ENCODE measurements around the gene EHBP1.

EHBP1 gene

DNA sequence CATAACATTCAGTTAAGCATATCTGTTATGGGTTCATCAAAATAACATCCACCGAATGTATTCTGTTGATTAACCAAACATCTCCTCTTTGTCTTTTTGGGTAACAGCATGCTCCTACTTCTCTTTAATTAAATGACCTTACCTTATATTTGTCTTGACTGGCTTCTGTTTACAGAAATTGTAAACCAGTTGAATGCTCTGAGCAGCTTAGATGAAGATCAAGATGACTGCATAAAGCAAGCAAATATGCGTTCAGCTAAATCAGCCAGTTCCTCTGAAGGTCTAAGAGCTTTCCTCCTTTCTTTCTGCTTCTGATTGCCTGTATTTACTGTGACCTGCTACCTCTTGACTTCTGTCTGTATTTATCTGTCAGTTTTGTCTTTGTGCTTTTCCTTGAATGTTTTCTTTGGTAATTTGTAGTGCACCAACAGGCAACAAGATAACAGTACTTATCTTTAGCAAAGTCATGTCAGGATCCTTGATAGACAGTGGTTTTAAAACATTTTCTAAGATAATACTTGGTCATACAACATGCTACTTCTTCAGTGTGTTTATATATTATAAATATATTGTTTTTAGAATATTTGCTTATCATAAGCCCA, 152.8 kb downstream of the EHBP1 start:
- Histone ChIP-seq H3K27me3 (replicated peaks; ENCODE audit: control insufficient read depth, insufficient read depth, low read length, poor library complexity, severe bottlenecking) (no peaks in the 10 kb centered on the region), H3K9me3 (ENCODE audit: control insufficient read depth, low read length) (no peaks in the 10 kb centered on the region), H3K36me3 (ENCODE audit: control insufficient read depth, insufficient read depth, low read length) (no peaks in the 10 kb centered on the region), H3K4me3 (ENCODE audit: insufficient read depth, low read depth, low read length, poor library complexity, severe bottlenecking) (no peak overlapping the region), H3K4me1 (ENCODE audit: control insufficient read depth, insufficient read depth, low read length, poor library complexity, severe bottlenecking) (no peaks in the 10 kb centered on the region), H3K27ac (ENCODE audit: insufficient read depth, low read length, poor library complexity, severe bottlenecking) (no peak overlapping the region)
- DNase-seq, result no peak

DNA sequence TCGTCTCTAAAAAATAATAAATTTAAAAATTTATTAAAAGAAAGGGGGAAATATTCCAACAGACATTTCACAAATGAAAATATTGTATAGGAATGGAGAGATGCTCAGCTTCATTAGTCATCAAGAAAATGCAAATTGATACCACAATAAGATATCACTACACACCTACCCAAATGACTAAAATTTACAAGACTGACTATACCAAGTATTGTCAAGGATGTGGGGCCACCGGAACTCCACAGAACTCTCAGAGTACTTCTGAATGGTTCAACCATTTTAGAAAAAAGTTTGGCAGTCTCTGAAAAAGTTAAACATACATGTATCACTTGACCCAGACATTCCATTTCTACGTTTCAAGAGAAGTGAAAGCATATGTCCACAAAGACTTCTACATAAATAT, 163.4 kb downstream of the EHBP1 start:
- H3K4me1 ChIP-seq (ENCODE audit: control insufficient read depth, insufficient read depth, low read length, poor library complexity, severe bottlenecking), result no peaks in the 10 kb centered on the region
- peaks cover 17% of the 10 kb centered on the region for H3K36me3 ChIP-seq (ENCODE audit: control insufficient read depth, insufficient read depth, low read length)
- no peak overlapping the region for H3K4me3 ChIP-seq (ENCODE audit: insufficient read depth, low read depth, low read length, poor library complexity, severe bottlenecking)
- DNase-seq, result no peak
- no peaks in the 10 kb centered on the region for H3K27me3 ChIP-seq (replicated peaks; ENCODE audit: control insufficient read depth, insufficient read depth, low read length, poor library complexity, severe bottlenecking)
- H3K9me3 ChIP-seq (ENCODE audit: control insufficient read depth, low read length), result no peaks in the 10 kb centered on the region
- H3K27ac ChIP-seq (ENCODE audit: insufficient read depth, low read length, poor library complexity, severe bottlenecking), result no peak overlapping the region

DNA sequence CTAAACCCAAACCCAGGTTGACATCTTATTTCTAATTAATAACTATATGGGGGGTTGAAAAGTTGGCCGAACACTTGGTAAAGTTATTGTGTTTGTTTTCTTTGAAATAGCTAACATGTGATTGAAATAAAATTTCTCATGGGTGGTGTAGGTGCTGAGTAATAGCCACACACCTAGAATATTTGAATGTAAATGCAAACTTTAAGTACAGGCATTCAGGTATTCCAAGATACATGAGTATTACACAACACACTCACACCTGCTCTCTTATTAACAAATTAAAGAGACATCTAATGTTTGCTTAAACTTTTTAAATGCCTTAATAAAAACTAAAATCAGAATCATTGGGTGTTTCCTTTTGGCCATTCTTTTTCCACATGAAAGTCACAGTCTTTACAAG, 165.5 kb downstream of the EHBP1 start:
- Histone ChIP-seq H3K27me3 (replicated peaks; ENCODE audit: control insufficient read depth, insufficient read depth, low read length, poor library complexity, severe bottlenecking) (no peaks in the 10 kb centered on the region), H3K36me3 (ENCODE audit: control insufficient read depth, insufficient read depth, low read length) (peaks cover 3% of the 10 kb centered on the region), H3K4me1 (ENCODE audit: control insufficient read depth, insufficient read depth, low read length, poor library complexity, severe bottlenecking) (no peaks in the 10 kb centered on the region), H3K9me3 (ENCODE audit: control insufficient read depth, low read length) (no peaks in the 10 kb centered on the region), H3K4me3 (ENCODE audit: insufficient read depth, low read depth, low read length, poor library complexity, severe bottlenecking) (no peak overlapping the region), H3K27ac (ENCODE audit: insufficient read depth, low read length, poor library complexity, severe bottlenecking) (no peak overlapping the region)
- no peak for DNase-seq

DNA sequence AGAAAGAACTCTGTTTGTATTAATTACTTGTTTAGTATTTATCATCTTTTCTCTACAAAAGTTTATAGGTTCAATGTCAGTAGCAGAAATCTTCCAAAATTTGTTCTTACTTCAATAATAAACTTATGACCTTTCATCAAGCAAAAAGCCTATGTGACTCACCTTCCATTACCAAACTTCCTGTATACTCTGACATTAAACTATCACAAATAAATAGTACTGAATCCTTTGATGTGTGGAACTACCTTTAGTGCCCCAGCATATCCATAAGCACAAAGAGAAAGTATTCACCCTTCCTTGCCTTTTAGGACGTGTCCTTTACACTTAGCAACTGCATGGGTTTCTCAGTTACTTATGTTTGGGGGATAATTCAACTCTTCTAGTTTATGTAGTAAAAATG, 166.0 kb downstream of the EHBP1 start:
- no peak overlapping the region for H3K27ac ChIP-seq (ENCODE audit: insufficient read depth, low read length, poor library complexity, severe bottlenecking)
- DNase-seq, result no peak
- H3K27me3 ChIP-seq (replicated peaks; ENCODE audit: control insufficient read depth, insufficient read depth, low read length, poor library complexity, severe bottlenecking), result no peaks in the 10 kb centered on the region
- no peaks in the 10 kb centered on the region for H3K9me3 ChIP-seq (ENCODE audit: control insufficient read depth, low read length)
- H3K4me3 ChIP-seq (ENCODE audit: insufficient read depth, low read depth, low read length, poor library complexity, severe bottlenecking), result no peak overlapping the region
- no peaks in the 10 kb centered on the region for H3K4me1 ChIP-seq (ENCODE audit: control insufficient read depth, insufficient read depth, low read length, poor library complexity, severe bottlenecking)
- no peaks in the 10 kb centered on the region for H3K36me3 ChIP-seq (ENCODE audit: control insufficient read depth, insufficient read depth, low read length)

DNA sequence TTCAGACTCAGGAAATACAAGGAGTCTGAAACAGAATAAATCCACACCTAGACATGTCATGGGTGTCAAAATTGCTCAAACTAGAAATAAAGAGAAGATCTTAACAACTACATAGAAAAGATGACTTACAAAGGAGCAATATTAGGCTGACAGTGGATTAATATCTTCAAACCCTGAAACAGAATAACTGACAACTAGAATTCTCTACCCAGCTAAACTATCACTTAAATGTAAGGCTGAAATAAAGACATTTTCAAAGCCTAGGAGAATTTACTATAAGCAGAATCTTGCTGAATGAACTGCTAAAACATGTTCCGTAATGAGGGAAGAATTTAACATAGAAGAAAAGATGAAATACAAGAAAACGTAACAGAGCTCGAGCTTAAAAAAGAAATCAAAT, 168.1 kb downstream of the EHBP1 start:
- H3K9me3 ChIP-seq (ENCODE audit: control insufficient read depth, low read length), result no peaks in the 10 kb centered on the region
- H3K27ac ChIP-seq (ENCODE audit: insufficient read depth, low read length, poor library complexity, severe bottlenecking), result no peak overlapping the region
- DNase-seq, result no peak
- no peak overlapping the region for H3K4me3 ChIP-seq (ENCODE audit: insufficient read depth, low read depth, low read length, poor library complexity, severe bottlenecking)
- no peaks in the 10 kb centered on the region for H3K27me3 ChIP-seq (replicated peaks; ENCODE audit: control insufficient read depth, insufficient read depth, low read length, poor library complexity, severe bottlenecking)
- H3K36me3 ChIP-seq (ENCODE audit: control insufficient read depth, insufficient read depth, low read length), result no peaks in the 10 kb centered on the region
- no peaks in the 10 kb centered on the region for H3K4me1 ChIP-seq (ENCODE audit: control insufficient read depth, insufficient read depth, low read length, poor library complexity, severe bottlenecking)

DNA sequence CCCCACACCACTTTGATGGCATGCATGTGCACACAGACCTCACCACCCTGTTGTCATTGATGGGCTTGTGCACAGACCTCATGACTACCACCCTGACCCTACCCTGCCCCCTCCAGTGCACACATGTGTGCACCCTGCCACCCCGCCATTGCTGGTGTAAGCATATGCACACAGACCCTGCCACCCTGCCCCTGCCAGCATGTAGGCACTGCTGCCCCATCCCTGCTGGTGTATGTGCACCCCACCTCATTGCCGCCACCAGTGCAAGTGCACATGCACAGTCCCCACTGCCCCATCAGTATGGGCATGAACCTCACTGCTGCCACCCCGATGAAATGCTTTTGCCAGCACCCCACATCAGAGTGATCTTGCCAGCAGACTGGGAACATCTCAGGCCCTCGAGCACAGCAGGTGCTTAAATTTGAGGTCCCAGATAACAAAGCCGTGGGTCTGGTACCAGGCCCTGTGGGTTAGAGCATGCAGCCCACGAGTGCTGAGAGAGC, 169.4 kb downstream of the EHBP1 start:
- H3K27ac ChIP-seq (ENCODE audit: insufficient read depth, low read length, poor library complexity, severe bottlenecking), result no peak overlapping the region
- H3K4me1 ChIP-seq (ENCODE audit: control insufficient read depth, insufficient read depth, low read length, poor library complexity, severe bottlenecking), result no peaks in the 10 kb centered on the region
- H3K9me3 ChIP-seq (ENCODE audit: control insufficient read depth, low read length), result no peaks in the 10 kb centered on the region
- no peaks in the 10 kb centered on the region for H3K27me3 ChIP-seq (replicated peaks; ENCODE audit: control insufficient read depth, insufficient read depth, low read length, poor library complexity, severe bottlenecking)
- H3K4me3 ChIP-seq (ENCODE audit: insufficient read depth, low read depth, low read length, poor library complexity, severe bottlenecking), result no peak overlapping the region
- H3K36me3 ChIP-seq (ENCODE audit: control insufficient read depth, insufficient read depth, low read length), result no peaks in the 10 kb centered on the region
- DNase-seq, result no peak

DNA sequence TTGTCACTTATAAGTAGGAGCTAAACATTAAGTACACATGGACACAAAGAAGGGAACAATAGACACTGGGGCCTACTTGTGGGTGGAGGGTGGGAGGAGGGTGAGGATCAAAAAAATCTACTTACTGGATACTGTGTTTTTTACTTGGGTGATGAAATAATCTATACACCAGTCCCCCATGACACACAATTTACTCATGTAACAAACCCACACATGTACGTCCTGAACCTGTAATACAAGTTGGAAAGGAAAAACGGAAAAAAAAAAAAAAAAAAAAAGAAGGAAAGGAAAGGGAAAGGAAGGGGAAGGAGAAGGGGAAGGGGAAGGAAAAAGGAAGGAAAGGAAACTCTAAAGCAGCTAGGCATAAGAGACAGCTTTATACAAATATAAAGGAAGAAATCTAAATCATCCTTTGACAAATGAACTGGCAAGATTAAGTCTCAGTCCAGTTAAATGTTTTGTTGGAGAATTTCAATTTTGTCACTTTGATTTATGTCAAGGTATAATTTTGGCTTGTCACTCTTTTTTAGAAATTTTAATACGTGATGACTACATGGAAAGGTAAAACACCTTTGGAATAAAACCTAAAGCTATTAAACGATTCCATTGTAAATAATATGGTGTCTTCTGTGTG, 175.8 kb downstream of the EHBP1 start:
- H3K27me3 ChIP-seq (replicated peaks; ENCODE audit: control insufficient read depth, insufficient read depth, low read length, poor library complexity, severe bottlenecking), result no peaks in the 10 kb centered on the region
- no peak for DNase-seq
- no peaks in the 10 kb centered on the region for H3K36me3 ChIP-seq (ENCODE audit: control insufficient read depth, insufficient read depth, low read length)
- no peak overlapping the region for H3K4me3 ChIP-seq (ENCODE audit: insufficient read depth, low read depth, low read length, poor library complexity, severe bottlenecking)
- no peaks in the 10 kb centered on the region for H3K9me3 ChIP-seq (ENCODE audit: control insufficient read depth, low read length)
- H3K4me1 ChIP-seq (ENCODE audit: control insufficient read depth, insufficient read depth, low read length, poor library complexity, severe bottlenecking), result no peaks in the 10 kb centered on the region
- H3K27ac ChIP-seq (ENCODE audit: insufficient read depth, low read length, poor library complexity, severe bottlenecking), result no peak overlapping the region

DNA sequence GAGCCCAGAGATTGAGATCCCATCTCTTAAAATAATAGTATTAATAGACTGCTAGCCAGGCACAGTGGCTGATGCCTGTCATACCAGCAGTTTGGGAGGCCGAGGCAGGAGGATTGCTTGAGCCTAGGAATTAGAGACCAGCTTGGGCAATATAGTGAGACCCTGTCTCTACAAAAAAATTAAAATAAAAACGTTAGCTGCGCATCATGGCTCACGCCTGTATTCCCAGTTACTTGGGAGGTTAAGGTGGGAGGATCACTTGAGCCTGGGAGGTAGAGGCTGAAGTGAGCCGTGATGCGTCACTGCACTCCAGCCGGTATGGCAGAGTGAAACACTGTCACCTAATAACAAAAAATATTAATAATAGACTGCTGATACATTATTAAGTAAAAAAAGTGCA, 178.1 kb downstream of the EHBP1 start:
- no peaks in the 10 kb centered on the region for H3K36me3 ChIP-seq (ENCODE audit: control insufficient read depth, insufficient read depth, low read length)
- no peaks in the 10 kb centered on the region for H3K27me3 ChIP-seq (replicated peaks; ENCODE audit: control insufficient read depth, insufficient read depth, low read length, poor library complexity, severe bottlenecking)
- no peaks in the 10 kb centered on the region for H3K9me3 ChIP-seq (ENCODE audit: control insufficient read depth, low read length)
- no peaks in the 10 kb centered on the region for H3K4me1 ChIP-seq (ENCODE audit: control insufficient read depth, insufficient read depth, low read length, poor library complexity, severe bottlenecking)
- H3K27ac ChIP-seq (ENCODE audit: insufficient read depth, low read length, poor library complexity, severe bottlenecking), result no peak overlapping the region
- DNase-seq, result no peak
- H3K4me3 ChIP-seq (ENCODE audit: insufficient read depth, low read depth, low read length, poor library complexity, severe bottlenecking), result no peak overlapping the region

DNA sequence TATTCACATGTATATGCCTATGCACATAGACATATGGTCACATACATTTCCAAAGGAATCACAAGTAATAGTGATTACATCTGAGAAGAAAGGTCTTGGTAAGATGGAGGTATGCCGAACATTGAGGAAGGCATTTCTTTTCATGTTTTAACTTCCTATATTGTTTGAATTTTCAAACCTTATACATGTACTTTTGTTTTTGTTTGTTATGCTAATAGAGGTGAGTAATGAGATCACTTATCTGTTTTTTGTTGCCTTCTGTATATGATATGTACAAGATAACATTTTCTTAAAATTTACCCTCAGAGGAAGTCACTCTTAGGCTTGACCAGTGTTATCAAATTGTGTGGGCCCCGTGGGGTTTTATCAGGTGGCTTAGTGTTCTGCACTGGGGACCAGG, 178.6 kb downstream of the EHBP1 start:
- Histone ChIP-seq H3K4me3 (ENCODE audit: insufficient read depth, low read depth, low read length, poor library complexity, severe bottlenecking) (no peak overlapping the region), H3K27me3 (replicated peaks; ENCODE audit: control insufficient read depth, insufficient read depth, low read length, poor library complexity, severe bottlenecking) (no peaks in the 10 kb centered on the region), H3K36me3 (ENCODE audit: control insufficient read depth, insufficient read depth, low read length) (no peaks in the 10 kb centered on the region), H3K4me1 (ENCODE audit: control insufficient read depth, insufficient read depth, low read length, poor library complexity, severe bottlenecking) (no peaks in the 10 kb centered on the region), H3K9me3 (ENCODE audit: control insufficient read depth, low read length) (no peaks in the 10 kb centered on the region), H3K27ac (ENCODE audit: insufficient read depth, low read length, poor library complexity, severe bottlenecking) (no peak overlapping the region)
- no peak for DNase-seq

DNA sequence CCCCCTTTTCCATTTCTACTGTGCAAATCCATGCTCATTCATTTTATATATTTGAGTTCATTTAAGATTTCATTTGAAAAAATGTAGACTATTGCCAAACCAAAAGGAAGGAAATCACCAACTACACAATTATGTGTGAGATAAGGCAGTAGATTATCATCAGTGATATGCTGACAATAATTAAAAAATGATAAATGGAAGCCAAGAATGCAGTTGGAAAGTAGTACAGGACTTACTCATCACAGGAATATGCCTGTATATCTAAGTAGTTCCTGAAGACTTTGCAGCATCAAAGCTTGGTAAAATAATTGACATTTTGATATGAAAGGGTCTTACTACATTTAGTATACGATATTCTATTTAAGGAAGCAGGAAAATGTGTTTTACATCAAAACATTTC, 179.0 kb downstream of the EHBP1 start:
- Histone ChIP-seq H3K4me3 (ENCODE audit: insufficient read depth, low read depth, low read length, poor library complexity, severe bottlenecking) (no peak overlapping the region), H3K4me1 (ENCODE audit: control insufficient read depth, insufficient read depth, low read length, poor library complexity, severe bottlenecking) (no peaks in the 10 kb centered on the region), H3K27ac (ENCODE audit: insufficient read depth, low read length, poor library complexity, severe bottlenecking) (no peak overlapping the region), H3K9me3 (ENCODE audit: control insufficient read depth, low read length) (no peaks in the 10 kb centered on the region), H3K27me3 (replicated peaks; ENCODE audit: control insufficient read depth, insufficient read depth, low read length, poor library complexity, severe bottlenecking) (no peaks in the 10 kb centered on the region), H3K36me3 (ENCODE audit: control insufficient read depth, insufficient read depth, low read length) (no peaks in the 10 kb centered on the region)
- no peak for DNase-seq

All from effector memory CD4-positive, alpha-beta T cell (primary cell).